Spleen (tissue), 3 donors: ENCODE measurements around the gene TMED8.

ENCODE experiments used
- POLR2A ChIP-seq, 3 donors: fragments of 450-650 bp; IDR thresholded peaks; one replicate each; pipeline ENCODE4 v1.5.1; 2017; ENCODE audit warnings: antibody characterized with exemption in 3 of 3, mild to moderate bottlenecking in 1 of 3
- POLR2AphosphoS5 ChIP-seq, 3 donors: sonication (generic); formaldehyde crosslinking; IDR thresholded peaks; one replicate each; pipeline ENCODE4 v1.5.1; 2017; ENCODE audit warnings: antibody characterized with exemption in 3 of 3

- TF ChIP-seq POLR2AphosphoS5 (IDR thresholded peaks at IDR 0.05) (no peak), POLR2A (IDR thresholded peaks at IDR 0.05) (no peak)
Observed at GRCh38 chr14:77369285-77369684, 7.6 kb downstream of the TMED8 start.
